HG03039 (cell line): ENCODE results near the gene TMEM138.

Experiments used
- ATAC-seq: cut with Tn5 transposase; IDR thresholded peaks from one replicate; pipeline ENCODE4 v1.9.1; 2021; ENCODE audit warnings: mild to moderate bottlenecking, moderate library complexity; ENCODE audit not compliant: unreplicated experiment

The TMEM138 gene

GRCh38 chr11:61361741-61362541 lies at the start of gene TMEM138, which contains the start of gene CYB561A3:
Gene TMEM138 (plus strand): TSS chr11:61362374. CDS start chr11:61364391, 2,017 bp downstream.
Gene CYB561A3 (minus strand): TSS chr11:61361882. CDS start chr11:61356713, 5,169 bp downstream.
- ATAC-seq: peak; percentile 82

DNA sequence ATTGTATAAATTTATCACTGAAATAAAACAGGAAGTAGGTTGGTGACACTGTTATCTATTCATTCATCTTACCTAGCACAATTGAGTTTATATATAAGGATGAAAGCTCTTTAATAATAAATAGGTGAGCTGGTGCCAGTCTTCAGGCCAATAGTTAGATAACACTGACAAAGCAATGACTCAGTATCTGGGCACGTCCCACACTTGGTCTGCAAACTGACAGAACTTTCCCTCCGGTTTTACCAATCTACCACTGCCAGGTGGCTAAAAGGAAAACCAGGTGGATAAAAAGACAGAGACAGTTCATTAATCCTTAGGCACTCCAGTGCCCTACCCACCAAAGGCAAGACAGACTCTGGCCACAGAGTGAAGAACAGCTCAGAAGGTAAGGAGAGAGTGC lies 46.9 kb upstream of the TMEM138 start:
- ATAC-seq: no peak

GRCh38 chr11:61325649-61326414 lies 36.3 kb upstream of the TMEM138 start:
- no peak for ATAC-seq

DNA sequence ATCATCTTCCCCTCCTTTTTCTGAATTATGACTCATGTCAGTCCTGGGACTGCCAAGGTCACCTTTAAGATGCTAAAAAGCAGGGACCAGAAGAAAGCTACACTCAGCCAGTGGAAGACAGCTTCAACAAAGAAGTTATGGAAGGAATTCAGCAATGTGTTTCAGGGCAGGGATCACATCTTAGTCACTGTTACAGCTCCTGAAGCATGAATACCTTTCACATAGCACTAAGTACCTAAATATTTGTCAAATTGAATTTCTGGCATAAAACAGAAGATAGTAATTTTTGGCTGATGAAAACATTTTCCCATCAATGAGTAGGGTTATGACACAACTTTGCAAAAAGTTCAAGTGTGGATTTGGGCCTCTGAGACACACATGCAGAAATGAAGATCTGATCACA lies 34.5 kb upstream of the TMEM138 start:
- ATAC-seq: no peak

- ATAC-seq: no peak
These were observed 33.8 kb upstream of the TMEM138 start for GRCh38 chr11:61328351-61328750.

DNA sequence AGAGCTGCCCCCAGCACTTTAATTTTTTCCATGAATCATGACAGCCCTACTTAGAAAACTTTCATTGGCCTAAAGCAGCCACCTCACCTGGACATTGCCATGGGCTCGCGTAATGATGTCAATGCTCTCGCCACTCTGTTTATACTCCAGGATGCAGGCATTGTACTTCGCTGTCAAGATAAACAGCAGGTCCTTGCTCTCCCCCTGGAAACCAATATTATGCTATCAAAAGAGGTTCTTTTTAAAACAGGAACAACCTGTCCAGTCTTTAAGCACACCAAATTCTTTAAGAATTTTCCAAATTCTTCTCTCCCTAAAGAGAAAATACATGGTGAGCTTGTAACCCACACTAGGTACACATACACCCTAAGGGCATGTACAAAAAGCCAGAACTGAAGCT lies 32.3 kb upstream of the TMEM138 start:
- ATAC-seq: no peak

- ATAC-seq: no peak
These were observed 30.5 kb upstream of the TMEM138 start for GRCh38 chr11:61331651-61332050.

DNA sequence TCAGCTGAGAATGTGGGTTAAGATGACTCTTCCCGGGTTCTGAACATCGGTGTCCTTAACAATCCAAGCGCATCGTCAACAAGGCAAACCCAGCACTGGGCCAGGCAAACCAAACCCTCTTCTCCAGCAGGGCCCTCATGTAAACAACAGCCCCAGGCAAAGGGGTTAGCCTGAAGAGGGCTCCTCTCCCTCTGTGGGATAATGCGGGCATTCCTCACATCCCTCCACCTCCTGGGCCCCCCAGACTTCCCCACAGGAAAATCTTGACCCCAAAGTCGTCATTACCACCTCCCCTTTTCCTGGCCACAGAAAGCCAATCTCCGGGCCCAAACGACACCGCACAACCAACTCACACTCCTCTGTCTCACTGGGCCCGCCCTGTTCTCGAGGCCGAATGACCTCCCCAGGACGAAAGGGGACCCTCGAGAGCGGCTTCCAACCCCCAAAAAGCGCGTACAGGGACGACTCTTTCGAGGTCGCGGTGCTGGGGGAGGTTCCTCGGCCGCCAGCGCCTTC lies 29.8 kb upstream of the TMEM138 start:
- no peak for ATAC-seq

- ATAC-seq: peak; percentile 83
These were observed 29.2 kb upstream of the TMEM138 start, which contains the start of the genes DDB1 and TKFC for GRCh38 chr11:61332797-61333549. Gene DDB1 (minus strand): TSS chr11:61333105. CDS start chr11:61332968, 137 bp downstream. Gene TKFC (plus strand): TSS chr11:61333228. CDS start chr11:61334729, 1,501 bp downstream.

DNA sequence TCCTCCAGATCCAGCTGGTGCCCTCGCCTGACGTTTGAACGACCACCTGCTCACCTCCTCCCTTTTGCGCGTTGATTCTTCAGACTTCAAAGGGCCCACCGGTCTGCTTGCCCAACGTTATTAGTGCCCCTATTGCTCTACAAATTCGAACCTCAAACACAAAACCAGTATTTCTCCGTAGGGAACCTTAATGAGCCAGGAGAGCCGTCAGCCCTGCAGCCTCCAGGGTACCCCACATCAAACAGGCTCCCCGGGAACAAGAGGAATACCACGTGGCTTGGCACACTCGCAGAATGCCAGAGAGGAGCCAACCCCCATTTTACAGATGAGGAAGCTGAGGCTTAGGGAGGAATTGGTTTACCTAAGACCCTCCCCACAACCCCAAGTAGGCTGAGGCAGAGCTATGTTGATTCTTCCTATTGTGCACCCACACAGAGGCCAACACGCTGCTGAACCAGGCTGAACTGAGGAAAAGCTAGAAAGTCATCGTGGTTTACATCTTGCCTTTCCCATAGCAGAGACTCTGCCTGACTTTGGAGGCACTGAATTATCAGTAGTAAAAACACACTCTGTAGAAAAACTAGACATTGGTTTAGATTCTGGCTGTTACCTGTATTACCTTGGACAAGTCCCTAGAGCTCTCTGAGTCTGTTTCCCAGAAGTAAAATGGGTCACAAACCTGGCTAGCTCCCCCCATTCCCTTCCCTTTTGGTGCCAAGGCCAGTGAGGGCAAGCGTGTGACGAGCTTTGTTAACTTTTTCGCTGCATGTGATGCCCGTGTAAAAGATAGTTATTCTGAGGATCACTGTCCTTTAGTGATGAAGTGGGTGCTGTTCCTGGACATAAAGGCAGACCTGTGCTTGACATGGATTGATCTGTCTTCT lies 28.4 kb upstream of the TMEM138 start:
- ATAC-seq: no peak

- no peak for ATAC-seq
These were observed 27.5 kb upstream of the TMEM138 start for GRCh38 chr11:61334434-61335354.

GRCh38 chr11:61335355-61335710 lies 26.8 kb upstream of the TMEM138 start:
- ATAC-seq: no peak

- peak; percentile 36 for ATAC-seq
These were observed 25.8 kb upstream of the TMEM138 start for GRCh38 chr11:61336171-61336935.

DNA sequence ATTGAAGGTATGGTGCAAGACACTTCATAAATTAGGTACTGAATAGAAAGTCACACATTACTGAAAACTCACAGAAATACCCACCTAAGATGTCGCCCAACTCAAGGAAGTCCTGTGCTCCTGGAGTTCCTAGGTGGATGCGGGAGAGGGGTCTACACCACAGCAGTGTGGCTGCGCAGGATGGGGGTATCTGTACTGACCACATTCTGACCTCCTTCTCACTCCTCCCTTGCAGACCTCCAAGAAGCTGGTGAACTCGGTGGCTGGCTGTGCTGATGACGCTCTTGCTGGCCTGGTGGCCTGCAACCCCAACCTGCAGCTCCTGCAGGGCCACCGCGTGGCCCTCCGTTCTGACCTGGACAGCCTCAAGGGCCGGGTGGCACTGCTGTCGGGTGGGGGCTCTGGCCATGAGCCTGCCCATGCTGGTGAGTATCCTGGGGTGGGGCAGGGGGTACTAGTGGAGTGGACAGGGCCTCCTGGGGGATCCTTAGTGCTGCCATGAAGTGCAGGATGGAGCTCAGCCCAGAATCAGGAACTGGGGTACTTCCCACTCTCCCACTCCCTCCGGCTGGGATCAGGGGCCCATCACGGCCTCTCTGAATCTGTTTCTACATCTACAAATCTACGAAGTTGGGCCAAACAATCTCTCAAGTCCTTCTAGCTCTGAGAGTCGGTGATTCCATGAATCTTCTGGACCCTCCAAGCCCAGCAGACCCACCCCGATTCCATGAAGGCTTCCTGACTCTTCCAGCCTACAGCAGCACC lies 24.3 kb upstream of the TMEM138 start:
- ATAC-seq: no peak

GRCh38 chr11:61338783-61339489 lies 23.2 kb upstream of the TMEM138 start:
- ATAC-seq: no peak

GRCh38 chr11:61339490-61339878 lies 22.7 kb upstream of the TMEM138 start:
- no peak for ATAC-seq

GRCh38 chr11:61340979-61341378 lies 21.2 kb upstream of the TMEM138 start:
- ATAC-seq: no peak
